Measurements from ENCODE around the gene CTTNBP2.

GRCh38 chr7:117666689-117667088 lies 206.6 kb downstream of the CTTNBP2 start:
- TF ChIP-seq CTCF (IDR thresholded peaks at IDR 0.05) (no peak), POLR2A (IDR thresholded peaks at IDR 0.05) (no peak), POLR2AphosphoS5 (IDR thresholded peaks at IDR 0.05) (no peak), EP300 (IDR thresholded peaks at IDR 0.05; ENCODE audit: low read depth) (no peak)

Measured in transverse colon (tissue), 4 donors.